Skeletal muscle cell (primary cell): Measurements from ENCODE around the gene APOA4.
"Not testable (repeated sequence)": the region's sequence is repeated elsewhere in the genome, so short reads cannot be mapped to it uniquely, and the experiment has no call there.

Experiments
- DNase-seq: peaks from one replicate; pipeline ENCODE4 v3.0.0-alpha.2; 2010; ENCODE audit warnings: low read depth
- H3K4me3 ChIP-seq: 2 replicates; pipeline ENCODE4 v1.5.1; 2011; ENCODE audit warnings: low read depth, mild to moderate bottlenecking, control low read depth, low read length, moderate library complexity

The APOA4 gene

DNA sequence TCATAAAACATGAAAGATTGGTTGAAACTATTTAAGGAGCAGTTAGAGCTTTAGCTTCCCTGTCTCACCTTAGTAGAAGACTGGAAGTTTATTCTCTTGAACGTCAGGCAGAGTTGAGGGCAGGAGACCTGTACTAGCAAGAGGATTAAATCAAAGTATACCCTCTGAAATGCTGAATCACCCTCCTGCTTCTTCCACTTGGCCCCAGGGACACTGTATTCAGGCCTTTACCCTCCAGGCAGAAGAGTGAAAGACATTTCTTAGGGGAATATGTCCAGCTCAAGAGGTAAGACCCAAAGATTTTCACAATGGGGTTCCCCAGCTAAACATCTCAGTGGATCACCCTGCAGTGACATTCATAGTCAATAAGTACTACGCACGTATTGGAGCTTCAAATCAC lies 11.9 kb downstream of the APOA4 start:
- H3K4me3 ChIP-seq = no peak overlapping the region
- no peak for DNase-seq

DNA sequence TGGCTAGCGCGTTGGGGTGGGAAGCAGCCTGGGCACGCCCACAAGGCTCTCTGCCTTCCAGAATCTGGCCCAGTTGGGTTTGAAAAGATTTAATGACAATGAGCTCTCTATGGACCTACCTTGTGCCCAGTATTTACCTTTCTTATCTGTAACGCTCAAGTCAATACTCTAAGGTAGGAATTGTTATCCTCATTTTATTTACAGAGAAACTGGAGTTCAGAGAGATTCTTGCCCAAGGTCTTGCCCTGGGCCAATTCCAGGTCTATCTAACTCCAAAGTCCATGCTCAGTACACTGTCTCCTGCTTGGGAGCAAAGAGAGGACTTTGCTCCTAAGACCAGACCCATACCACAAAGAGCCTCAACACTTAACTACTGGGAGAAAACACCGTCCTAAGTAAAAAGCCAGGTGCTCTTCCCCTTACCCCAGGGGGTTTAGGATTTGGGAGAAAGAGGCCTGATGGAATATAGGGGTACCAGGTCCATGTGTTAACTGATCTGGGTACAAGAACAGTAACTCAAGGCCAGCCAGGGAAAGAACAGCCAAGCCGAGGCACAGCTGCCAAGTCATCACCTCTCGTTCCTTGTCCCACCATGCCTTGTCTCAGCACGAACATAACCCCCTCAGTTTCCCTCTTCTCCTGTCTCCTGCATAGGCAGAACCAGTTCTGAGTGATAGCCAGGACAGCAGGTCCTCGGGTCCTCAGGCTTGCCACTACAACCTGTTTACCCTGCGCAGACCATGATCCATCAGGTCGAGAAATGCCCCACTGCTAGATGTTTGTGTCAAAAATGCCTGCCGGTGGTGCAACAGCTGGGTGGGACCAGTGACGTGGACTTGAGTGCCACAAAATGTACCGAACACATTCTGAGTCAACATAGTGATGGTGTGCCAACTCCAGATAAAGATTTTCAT lies 14.6 kb downstream of the APOA4 start:
- H3K4me3 ChIP-seq = no peak overlapping the region
- peak; percentile 36 for DNase-seq

DNA sequence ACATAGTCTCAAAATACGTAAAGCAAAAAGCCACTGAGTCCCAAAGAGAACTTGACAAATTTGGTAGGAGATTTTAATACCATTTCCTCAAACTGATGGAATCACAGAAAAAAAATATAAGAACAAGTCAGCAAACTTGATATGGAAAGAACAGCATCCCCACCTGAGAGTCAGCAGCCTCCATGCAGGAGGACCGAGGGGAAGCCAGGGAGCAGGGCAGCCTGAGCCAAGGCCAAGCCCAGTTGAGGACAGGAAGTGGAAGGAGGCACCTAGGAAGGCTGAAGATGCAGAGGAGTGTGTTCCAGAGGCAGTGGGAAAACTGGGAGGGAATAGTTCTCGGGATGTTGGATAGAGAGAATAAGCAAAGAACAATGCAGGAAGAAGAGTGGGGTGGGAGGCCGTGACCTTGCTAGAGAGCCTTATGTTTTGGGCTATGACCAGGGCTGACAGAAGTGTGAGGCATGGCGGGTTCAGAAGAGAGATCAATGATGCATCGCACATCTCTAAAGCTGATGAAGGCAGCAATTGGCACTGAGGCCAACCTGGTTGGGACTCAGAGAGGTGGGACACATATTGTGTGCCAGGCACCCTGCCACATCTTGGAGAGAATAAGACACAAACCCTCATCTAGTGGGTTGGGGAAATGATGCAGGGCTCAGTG lies 15.4 kb downstream of the APOA4 start:
- no peak overlapping the region for H3K4me3 ChIP-seq
- no peak for DNase-seq

DNA sequence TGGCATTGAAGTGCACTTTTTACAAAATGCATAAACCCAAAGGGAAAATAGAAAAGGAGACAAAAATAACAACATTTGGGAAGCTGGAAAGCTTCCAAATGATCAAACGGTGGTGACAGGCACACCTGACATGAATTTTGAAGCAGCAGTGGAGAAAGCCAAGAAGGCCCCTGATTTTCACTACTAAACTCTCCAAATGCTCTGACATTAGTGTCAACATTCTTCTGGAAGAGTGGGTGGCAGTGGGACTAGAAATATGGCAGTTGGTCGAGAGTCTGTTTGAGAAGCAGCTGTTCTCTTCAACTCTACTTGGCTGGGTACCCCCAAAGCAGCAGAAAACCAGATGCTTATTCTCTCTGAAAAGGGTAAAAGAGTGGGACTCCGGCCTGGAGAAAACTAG lies 19.1 kb downstream of the APOA4 start:
- DNase-seq = no peak
- no peak overlapping the region for H3K4me3 ChIP-seq

DNA sequence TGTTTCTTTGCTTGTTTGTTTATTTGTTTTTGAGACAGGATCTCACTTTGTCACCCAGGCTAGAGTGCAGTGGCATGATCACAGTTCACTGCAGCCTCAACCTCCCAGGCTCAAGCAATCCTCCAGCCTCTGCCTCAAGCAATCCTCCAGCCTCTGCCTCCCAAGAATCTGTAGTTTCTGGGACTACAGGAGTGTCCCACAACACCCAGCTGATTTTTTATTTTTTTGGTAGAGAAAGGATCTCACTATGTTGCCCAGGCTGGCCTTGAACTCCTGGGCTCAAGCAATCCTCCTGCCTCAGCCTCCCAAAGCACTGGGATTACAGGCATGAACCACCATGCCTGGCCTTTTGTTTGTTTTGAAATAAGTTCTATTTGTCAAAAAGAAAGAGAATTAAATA lies 21.4 kb downstream of the APOA4 start:
- DNase-seq = not testable (repeated sequence)

DNA sequence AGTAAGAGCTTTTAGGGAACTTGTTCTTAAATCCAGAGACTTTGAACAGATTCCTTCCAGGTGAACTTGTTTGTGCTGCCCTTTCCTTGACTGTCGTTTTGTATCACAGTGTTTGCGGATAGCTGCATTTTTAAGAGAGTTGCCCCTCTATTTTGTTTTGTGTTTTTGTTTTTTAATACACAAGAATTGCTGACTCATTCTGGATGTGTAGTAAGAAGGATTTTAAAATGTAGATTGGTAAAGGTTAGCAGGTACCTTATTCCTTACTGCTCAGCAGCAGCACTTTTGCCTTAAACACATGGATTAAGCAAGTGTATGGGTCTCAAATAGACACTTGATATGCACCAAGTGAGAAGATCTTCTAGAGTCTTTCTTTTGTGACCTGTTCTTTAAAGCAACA lies 22.5 kb downstream of the APOA4 start:
- DNase-seq = no peak

More for the DNA sequence above, 21.4 kb downstream of the APOA4 start:
- H3K4me3 ChIP-seq = not testable (repeated sequence)

DNA sequence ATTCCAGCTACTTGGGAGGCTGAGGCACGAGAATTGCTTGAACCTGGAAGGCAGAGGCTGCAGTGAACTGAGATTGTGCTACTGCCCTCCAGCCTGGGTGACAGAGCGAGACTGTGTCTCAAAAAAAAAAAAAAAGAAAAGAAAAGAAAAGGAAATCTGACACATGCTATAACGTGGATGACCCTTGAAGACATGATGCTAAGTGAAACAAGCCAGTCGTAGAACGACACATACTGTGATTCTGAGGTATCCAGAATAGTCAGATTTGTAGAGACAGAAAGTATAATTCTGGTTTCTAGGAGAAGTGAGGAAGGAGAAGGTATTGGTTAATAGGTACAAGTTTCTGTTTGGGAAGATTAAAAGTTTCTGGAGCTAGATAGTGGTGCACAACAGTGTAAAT lies 24.7 kb downstream of the APOA4 start:
- H3K4me3 ChIP-seq = no peak overlapping the region
- no peak for DNase-seq

More for the DNA sequence above, 22.5 kb downstream of the APOA4 start:
- no peak overlapping the region for H3K4me3 ChIP-seq

DNA sequence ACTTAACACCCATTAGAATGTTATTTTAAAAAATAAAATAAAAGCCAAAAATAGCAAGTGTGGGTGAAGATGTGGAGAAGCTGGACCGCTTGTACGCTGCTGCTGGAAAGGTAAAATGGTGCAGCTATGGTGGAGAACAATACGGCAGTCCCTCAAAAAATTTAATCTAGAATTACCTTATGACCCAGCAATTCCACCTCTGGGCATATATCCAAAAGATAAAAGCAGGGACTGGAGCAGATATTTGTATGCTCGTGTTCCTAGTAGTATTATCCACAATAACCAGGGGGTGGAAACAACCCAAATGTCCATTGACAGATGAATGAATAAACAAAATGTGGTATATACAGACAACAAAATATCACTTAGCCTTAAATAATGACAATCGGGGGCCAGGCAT lies 25.3 kb downstream of the APOA4 start:
- H3K4me3 ChIP-seq = no peak overlapping the region
- DNase-seq = no peak

DNA sequence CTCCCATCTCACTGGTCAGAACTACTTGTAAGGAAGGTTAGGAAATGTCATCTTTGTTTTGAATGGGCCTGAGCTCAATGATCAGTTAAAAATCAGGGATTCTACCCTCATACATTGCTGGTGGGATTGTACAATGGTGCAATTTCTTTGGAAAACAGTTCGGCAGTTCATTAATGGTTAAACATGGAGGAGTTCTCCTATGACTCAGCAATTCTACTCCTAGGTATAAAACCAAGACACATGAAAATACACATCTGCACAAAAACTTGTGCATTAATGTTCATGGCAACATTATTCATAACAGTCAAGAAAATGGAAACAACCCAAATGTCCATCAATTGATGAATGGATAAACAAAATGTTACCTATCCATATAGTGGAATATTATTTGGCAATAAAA lies 26.6 kb downstream of the APOA4 start:
- DNase-seq = no peak
- H3K4me3 ChIP-seq = no peak overlapping the region

DNA sequence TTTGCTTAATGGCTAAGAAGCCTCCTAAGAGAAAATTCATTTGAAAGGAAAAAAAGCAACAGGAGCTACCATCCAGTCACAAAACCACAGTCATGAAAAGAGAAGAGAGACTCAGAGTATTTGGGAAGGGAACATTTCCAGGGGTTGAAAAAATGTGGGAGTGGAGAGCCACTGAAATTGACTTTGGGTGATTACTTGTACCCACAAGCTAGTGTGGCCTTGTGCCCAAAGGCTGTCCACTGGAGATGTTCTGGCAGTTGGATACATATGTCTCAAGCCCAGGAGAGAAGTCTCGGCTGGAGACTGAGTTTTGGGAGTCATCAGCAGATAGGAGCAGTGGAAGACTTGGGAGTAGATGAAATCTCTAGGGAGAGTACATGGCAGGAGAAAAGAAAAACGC lies 28.3 kb downstream of the APOA4 start:
- DNase-seq = no peak
- H3K4me3 ChIP-seq = no peak overlapping the region

DNA sequence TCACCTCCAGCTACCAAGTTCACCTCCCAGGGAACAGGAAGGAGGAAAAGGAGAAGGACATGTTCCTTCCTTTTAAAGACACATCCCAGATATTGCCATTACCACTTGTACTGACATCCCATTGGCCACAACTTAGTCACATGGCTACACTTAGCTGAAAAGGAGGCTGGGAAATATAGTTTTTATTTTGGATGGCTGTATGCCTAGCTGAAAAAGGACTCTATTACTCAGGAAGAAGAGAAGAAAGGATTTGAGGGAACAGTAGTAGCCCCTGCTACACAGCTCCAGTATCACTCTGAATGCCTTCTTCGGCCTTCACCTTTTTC lies 29.4 kb downstream of the APOA4 start:
- DNase-seq = no peak
- H3K4me3 ChIP-seq = no peak overlapping the region

DNA sequence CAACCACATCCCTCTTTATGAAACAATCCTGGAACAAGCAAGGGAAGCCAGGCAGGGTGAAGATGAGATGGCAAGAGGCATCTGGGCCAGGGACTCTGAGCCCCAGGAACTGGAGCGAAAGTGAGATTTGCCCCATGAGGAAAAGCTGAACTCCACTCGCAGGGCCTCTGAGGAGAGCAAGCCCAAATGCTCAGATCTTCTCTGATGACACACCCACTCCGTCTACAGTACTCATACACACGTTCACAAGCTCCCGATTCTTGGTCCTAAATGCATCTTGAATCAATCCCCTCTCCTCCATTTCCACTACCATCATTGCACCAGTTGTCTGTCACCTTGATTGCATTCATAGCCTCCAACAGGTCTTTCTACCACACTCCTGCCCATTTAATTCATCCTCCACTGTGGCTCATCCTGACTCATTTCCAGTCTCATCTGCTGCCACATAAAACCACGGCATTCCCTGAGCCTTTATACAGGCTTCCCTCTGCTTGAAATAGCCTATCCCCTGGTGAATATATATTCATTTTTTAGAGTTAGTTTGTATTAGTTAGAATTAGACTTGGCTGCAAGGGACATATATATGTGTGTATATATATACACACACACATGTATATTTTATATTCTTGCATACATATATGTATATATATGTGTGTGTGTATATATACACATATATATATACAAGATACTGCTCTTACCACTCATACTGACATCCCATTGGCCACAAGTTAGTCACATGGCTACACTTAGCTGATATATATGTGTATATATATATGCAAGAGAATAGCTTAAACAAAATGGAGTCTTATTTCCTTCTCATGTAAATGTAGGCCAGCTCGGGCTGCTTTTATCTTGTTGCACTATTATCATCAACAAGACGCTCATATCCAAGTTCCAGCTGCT lies 30.0 kb downstream of the APOA4 start:
- peak; percentile 48 for DNase-seq
- H3K4me3 ChIP-seq = no peak overlapping the region

DNA sequence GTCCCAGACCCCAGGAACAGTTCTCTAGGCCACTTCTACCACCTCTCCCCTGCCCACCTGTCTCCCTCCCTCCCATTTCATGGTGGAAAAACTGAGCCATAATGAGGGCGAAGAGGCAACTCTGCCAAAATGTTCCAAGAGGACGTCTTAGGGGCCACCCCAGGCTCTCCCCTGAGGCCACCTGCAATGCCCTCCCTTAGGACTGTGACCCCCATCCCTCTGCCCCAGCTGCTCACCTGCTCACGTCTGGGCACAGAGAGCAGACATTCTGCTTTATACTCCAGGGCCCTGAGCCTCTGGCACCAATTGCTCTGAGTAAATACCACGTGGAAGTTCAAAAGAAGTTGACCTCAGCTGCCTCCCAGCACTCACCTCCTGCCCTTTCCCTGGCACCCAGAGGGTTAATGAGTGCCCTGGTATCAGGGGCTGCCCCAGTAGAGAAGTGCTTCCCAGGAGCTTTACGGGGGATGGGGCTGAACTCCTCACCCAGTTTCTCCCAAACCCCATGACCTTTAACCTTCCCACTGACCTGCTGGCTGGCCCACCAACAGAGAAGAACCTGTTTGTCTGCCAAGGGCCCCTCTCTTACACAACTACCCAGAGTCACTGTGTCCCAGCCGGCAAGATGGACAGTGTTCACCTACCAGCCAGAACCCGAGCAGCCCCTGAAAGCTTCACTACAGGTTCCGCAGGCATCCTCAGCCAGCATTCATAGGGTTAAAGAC lies 30.8 kb downstream of the APOA4 start:
- DNase-seq = no peak
- no peak overlapping the region for H3K4me3 ChIP-seq

DNA sequence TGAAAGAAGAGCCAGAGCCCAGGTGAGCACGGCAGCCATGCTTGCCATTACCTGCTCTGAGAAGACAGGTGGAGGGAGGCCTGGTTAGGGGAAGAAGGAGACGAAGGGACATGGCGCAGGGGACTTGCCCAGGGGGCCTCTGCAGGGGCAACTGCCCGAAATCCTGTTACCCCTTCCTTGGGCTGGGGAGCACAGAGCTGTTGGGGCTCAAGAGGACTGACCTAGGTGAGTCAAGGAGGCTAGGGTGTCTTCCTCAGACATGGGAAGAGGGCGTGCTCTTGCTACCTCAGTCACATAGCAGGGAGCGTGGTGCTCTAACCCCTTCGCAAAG lies 31.3 kb downstream of the APOA4 start, which contains the start of gene APOA5:
Gene APOA5 (minus strand): TSS at position 67 of the 331 bp plus-strand sequence. CDS start 19 bp downstream, at position 48.
- no peak for DNase-seq
- no peak within 1 kb of the TSS for H3K4me3 ChIP-seq

DNA sequence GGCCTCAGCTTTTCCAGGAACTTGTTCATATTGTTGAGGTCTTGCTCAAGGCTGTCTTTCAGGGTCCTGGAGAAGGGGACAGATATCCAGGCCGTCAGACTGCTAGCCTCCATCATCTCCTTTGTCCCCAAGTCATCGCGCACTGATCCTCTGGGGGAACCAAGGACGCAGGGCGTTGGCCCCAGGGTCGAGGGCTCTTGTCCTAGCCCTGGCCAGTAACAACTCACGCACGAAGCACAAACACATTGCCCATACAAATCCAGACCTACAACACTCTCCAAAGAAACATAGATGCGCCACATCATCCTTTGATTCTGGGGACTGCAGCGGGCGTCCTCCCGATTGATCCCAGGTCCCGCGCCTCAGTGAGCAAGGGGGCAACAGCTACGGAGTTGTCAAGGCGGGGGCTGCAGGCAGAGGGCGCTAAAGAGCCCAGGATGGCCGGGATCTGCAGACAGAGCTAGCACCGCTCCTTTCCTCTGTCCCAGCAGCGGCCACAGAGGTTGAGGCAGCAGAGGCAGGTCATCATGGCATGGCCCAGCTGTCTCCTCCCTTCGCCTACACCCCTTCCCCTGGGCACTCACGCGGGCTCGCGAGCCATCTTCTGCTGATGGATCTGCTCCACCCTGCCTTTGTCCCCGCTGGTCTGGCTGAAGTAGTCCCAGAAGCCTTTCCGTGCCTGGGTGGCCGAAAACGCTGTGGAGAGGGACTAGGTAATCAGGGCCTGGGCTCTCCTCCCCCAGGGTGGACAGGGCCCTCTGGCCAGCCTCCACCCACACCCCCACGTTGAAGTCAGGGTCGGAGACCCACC lies 31.9 kb downstream of the APOA4 start:
- DNase-seq = peak; percentile 9
- H3K4me3 ChIP-seq = no peak overlapping the region

DNA sequence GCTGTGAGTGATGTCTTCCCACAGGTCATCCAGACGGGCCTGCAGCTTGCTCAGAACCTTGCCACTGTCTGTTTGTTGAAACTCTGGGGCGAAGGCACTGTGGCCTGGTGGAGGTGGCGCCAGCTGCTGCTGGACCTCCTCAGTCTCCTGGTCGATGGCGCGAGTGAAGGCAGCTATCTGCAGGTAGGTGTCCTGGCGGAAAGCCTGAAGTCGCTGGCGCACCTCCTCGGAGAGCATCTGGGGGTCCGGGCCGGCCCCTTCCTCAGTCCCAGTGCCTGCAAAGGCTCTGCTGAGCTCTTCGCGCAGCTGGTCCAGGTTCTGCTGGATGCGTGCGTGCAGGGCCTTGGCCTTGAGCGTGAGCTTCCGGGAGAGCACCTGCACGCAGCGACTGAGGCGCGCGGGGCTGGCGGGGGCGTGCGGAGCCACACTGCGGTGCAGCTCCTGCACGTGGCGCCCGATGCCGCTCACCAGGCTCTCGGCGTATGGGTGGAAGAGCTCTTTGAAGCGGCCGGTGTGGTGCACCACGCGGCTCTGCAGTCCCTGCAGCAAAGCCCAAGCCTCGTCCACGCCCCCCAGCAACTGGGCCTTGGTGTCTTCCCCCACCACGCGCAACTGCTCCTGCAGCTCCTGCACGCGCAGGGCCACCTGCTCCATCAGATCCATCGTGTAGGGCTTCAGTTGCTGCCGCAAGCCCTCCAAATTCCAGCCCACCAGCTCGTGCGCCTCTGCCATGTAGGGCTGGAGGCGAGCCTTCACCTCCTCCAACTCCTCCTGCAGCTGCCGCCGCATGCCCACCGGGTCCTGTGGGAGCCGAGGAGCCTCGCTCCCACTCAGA lies 32.7 kb downstream of the APOA4 start:
- no peak overlapping the region for H3K4me3 ChIP-seq
- DNase-seq = no peak

DNA sequence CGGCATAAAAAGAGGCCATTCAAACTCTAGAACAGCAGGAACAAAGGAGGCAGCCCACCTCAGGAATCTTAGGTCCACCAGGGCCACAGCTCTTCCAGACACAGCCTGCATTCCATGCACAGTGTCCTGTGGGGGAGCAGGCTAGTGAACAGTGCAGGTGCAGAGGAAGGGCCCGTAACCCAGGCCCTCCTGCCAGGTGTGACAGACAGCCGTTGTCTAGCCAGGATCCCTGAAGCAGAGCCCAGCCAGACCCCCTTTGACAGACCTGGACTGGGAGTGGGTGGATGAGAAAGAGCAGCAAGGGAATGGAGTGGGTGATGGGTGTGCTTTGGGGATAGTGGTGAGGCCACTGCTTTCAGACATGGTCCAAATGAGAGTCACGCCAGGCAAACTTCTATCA lies 34.1 kb downstream of the APOA4 start:
- no peak overlapping the region for H3K4me3 ChIP-seq
- no peak for DNase-seq

DNA sequence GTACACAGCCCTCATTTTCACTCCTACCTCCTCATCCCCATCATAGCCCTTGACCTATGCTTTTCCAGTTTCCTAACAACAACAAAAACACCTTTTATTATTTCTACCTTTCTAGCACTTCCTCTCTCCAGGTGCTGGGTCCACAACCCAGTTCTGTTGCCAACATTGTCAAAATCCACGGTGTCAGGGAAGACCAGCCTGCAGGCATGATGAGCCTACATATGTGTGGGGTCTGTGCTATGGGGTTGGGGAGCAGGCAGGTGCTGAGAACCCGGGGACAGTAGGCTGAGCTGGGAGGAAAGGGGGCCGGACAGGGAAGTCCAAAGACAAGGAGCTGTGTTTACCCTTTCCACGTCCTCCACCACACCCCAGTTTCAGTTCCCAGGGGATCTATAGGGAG lies 34.6 kb downstream of the APOA4 start:
- no peak for DNase-seq
- H3K4me3 ChIP-seq = peak overlapping the region; percentile 70
